K562 (cell line): ENCODE results near the gene LGR6. TPM values are rescaled to one million over a fixed set of nuclear protein-coding genes. Genes with fewer than 3 reads are reported as not detected.

ENCODE experiments used
- BHLHE40 ChIP-seq: IDR thresholded peaks from 2 replicates; pipeline ENCODE4 v1.6.1; 2011; ENCODE audit warnings: low read length, improper control_type of control experiment
- CCNT2 ChIP-seq: IDR thresholded peaks from 2 replicates; pipeline ENCODE4 v1.6.1; 2011; ENCODE audit warnings: borderline replicate concordance, low read depth, mild to moderate bottlenecking, moderate library complexity, mixed read lengths, low read length; ENCODE audit not compliant: insufficient read length; ENCODE audit errors: extremely low read depth
- CSDE1 ChIP-seq, 2 experiments: fragments of 450-650 bp; IDR thresholded peaks; 2 replicates each; pipeline ENCODE4 v1.6.1; 2016; ENCODE audit warnings: mild to moderate bottlenecking in 1 of 2
- ELF4 ChIP-seq: fragments of 450-650 bp; formaldehyde crosslinking; IDR thresholded peaks from 2 replicates; pipeline ENCODE4 v1.4.0; 2022; ENCODE audit warnings: missing genetic modification characterization
- FOXK1 ChIP-seq: sonication (generic); formaldehyde crosslinking; IDR thresholded peaks from 2 replicates; pipeline ENCODE4 v1.8.0; 2022; ENCODE audit warnings: missing genetic modification reagents, mild to moderate bottlenecking, borderline replicate concordance
- JUNB ChIP-seq: fragments of 450-650 bp; formaldehyde crosslinking; conservative IDR thresholded peaks from 2 replicates; pipeline ENCODE4 v1.4.0; 2020; ENCODE audit warnings: mild to moderate bottlenecking
- MYNN ChIP-seq, 2 experiments: sonication (generic); formaldehyde crosslinking in 1 of 2; IDR thresholded peaks; 2 replicates each; pipeline versions ENCODE4 v1.5.0 to v1.6.1; 2016 to 2020; ENCODE audit warnings: antibody characterized with exemption in 1 of 2, missing genetic modification reagents in 1 of 2
- NR2C1 ChIP-seq, 2 experiments: fragments of 450-650 bp; IDR thresholded peaks; 2 replicates each; pipeline ENCODE4 v1.6.1; 2017; ENCODE audit warnings: mild to moderate bottlenecking in 2 of 2, antibody characterized with exemption in 1 of 2, inconsistent platforms in 1 of 2, missing compliant biosample characterization in 1 of 2, missing genetic modification characterization in 1 of 2
- NR4A1 ChIP-seq, 2 experiments: fragments of 250-450 bp in 1 of 2; fragments of 450-650 bp in 1 of 2; sonication (Bioruptor Pico) in 1 of 2; IDR thresholded peaks; 2 replicates each; pipeline versions ENCODE4 v1.4.0 to v1.6.1; 2016 to 2020; ENCODE audit warnings: mild to moderate bottlenecking in 2 of 2, missing compliant biosample characterization in 1 of 2, missing genetic modification characterization in 1 of 2, moderate library complexity in 1 of 2
- PHB2 ChIP-seq: fragments of 450-650 bp; IDR thresholded peaks from 2 replicates; pipeline ENCODE4 v1.6.1; 2017; ENCODE audit warnings: low read depth
- RFX1 ChIP-seq: fragments of 450-650 bp; IDR thresholded peaks from 2 replicates; pipeline ENCODE4 v1.6.1; 2016; ENCODE audit warnings: mild to moderate bottlenecking, moderate library complexity
- SIN3A ChIP-seq, 2 experiments: fragments of 150-350 bp in 1 of 2; IDR thresholded peaks; 2 replicates each; pipeline ENCODE4 v1.6.1; 2011 to 2016; ENCODE audit warnings: borderline replicate concordance in 2 of 2, low read depth in 2 of 2, low read length in 2 of 2, mild to moderate bottlenecking in 2 of 2, moderate library complexity in 2 of 2; ENCODE audit not compliant: control insufficient read depth in 1 of 2
- SMAD4 ChIP-seq: fragments of 250-450 bp; sonication (Bioruptor Pico); conservative IDR thresholded peaks from 2 replicates; pipeline ENCODE4 v1.8.0; 2021; ENCODE audit warnings: inconsistent platforms, mild to moderate bottlenecking, moderate library complexity
- SP1 ChIP-seq: sonication (generic); formaldehyde crosslinking; IDR thresholded peaks from 2 replicates; pipeline ENCODE4 v1.8.1; 2022; ENCODE audit warnings: mild to moderate bottlenecking, missing genetic modification reagents
- TARDBP ChIP-seq: fragments of 450-650 bp; IDR thresholded peaks from 2 replicates; pipeline ENCODE4 v1.6.1; 2016
- TCF7 ChIP-seq: sonication (generic); IDR thresholded peaks from 2 replicates; pipeline ENCODE4 v1.6.1; 2016; ENCODE audit warnings: antibody characterized with exemption, borderline replicate concordance
- WHSC1 ChIP-seq: IDR thresholded peaks from one replicate; pipeline ENCODE4 v1.6.1; 2012; ENCODE audit warnings: low read length, control low read depth, inconsistent platforms
- ZBTB17 ChIP-seq: fragments of 450-650 bp; formaldehyde crosslinking; IDR thresholded peaks from 2 replicates; pipeline ENCODE4 v1.4.0; 2020; ENCODE audit warnings: mild to moderate bottlenecking
- ZNF197 ChIP-seq: fragments of 200-800 bp; sonication (Bioruptor generic); IDR thresholded peaks from 2 replicates; pipeline ENCODE4 v1.6.1; 2016; ENCODE audit warnings: low read depth, missing genetic modification characterization, missing compliant biosample characterization
- ZNF3 ChIP-seq: fragments of 250-450 bp; sonication (Bioruptor Pico); IDR thresholded peaks from 2 replicates; pipeline ENCODE4 v1.5.0; 2021; ENCODE audit warnings: mild to moderate bottlenecking, moderate library complexity
- ZNF75A ChIP-seq: fragments of 450-650 bp; formaldehyde crosslinking; IDR thresholded peaks from 2 replicates; pipeline ENCODE4 v1.4.0; 2020; ENCODE audit warnings: mild to moderate bottlenecking
- polyA plus RNA-seq, 8 experiments: library from polyadenylated mRNA; depleted of rRNA in 4 of 8; stranded (reverse) in 5 of 8; unstranded in 3 of 8; fragments of >200 nt; fragmentation: Nextera tagmentation in 2 of 8; fragmentation: Illumina TruSeq in 1 of 8; extraction: Ambion mirVana in 2 of 8; extraction: Trizol in 1 of 8; gene quantifications; 2 replicates each; pipeline versions ENCODE4 v1.2.1 to v1.2.3, GENCODE V29; 2011 to 2014; ENCODE audit warnings: inconsistent platforms in 1 of 8, missing spikeins in 1 of 8
- total RNA-seq, 7 experiments: library from RNA; depleted of rRNA in 6 of 7; stranded (reverse); fragments of >200 nt in 6 of 7; fragmentation: Illumina TruSeq in 2 of 7; extraction: Trizol in 2 of 7; gene quantifications; 2 replicates each; pipeline versions ENCODE4 v1.2.1 to v1.2.3, GENCODE V29; 2011 to 2021; ENCODE audit warnings: low replicate concordance in 1 of 7
- TF ChIP-seq, protein P1 (sequence below): fragments of 250-450 bp; sonication (Bioruptor Pico); IDR thresholded peaks from 2 replicates; pipeline ENCODE4 v1.8.0; 2022; ENCODE audit warnings: moderate library complexity, mild to moderate bottlenecking, inconsistent platforms
- TF ChIP-seq, protein P2 (sequence below): fragments of 450-650 bp; formaldehyde crosslinking; conservative IDR thresholded peaks from 2 replicates; pipeline ENCODE4 v1.4.0; 2022; ENCODE audit warnings: mild to moderate bottlenecking, missing genetic modification characterization
- TF ChIP-seq, protein P3 (sequence below): fragments of 150-350 bp; IDR thresholded peaks from 2 replicates; pipeline ENCODE4 v1.6.1; 2014; ENCODE audit warnings: low read depth, mild to moderate bottlenecking, low read length, borderline replicate concordance

LGR6 gene
- total and polyA plus RNA-seq, 9 of the 15 experiments (the other 6 are each of a cell fraction or from before 2014, with no cell fraction given) = 0.01 to 0.54 (median 0.17) TPM; not detected in 1

- no peak for TF ChIP-seq ZNF75A (CRISPR knock-in tag)
- peak; percentile 85; the same call in 1 of the 2 replicates for TF ChIP-seq NR4A1 (CRISPR knock-in tag; IDR thresholded peaks at IDR 0.05)
- TF ChIP-seq NR4A1 (tag; IDR thresholded peaks at IDR 0.05) = no peak
- no peak for TF ChIP-seq TARDBP
- TF ChIP-seq BHLHE40 = 0 out of 2 replicates have a peak, but pooled peaks have one; percentile 48
- TF ChIP-seq SP1 (CRISPR knock-in tag) = no peak
- TF ChIP-seq JUNB = 0 out of 2 replicates have a peak, but pooled peaks have one; percentile 25
- TF ChIP-seq RFX1 = no peak
- TF ChIP-seq TCF7 = peak; percentile 42; the same call in 1 of the 2 replicates
- TF ChIP-seq NR2C1 (IDR thresholded peaks at IDR 0.05) = no peak
- peak; percentile 7 for TF ChIP-seq NR2C1 (tag; IDR thresholded peaks at IDR 0.05)
- no peak for TF ChIP-seq PHB2
- no peak for TF ChIP-seq FOXK1
- TF ChIP-seq CSDE1 (IDR thresholded peaks at IDR 0.05) = 0 out of 4 replicates have a peak, but pooled peaks of 1 of the 2 experiments have one; percentile 9
- TF ChIP-seq, protein P1, sequence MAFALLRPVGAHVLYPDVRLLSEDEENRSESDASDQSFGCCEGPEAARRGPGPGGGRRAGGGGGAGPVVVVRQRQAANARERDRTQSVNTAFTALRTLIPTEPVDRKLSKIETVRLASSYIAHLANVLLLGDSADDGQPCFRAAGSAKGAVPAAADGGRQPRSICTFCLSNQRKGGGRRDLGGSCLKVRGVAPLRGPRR (CRISPR knock-in tag) = peak; percentile 72; the same call in 1 of the 2 replicates
- no peak for TF ChIP-seq ZNF3 (CRISPR knock-in tag)
- TF ChIP-seq, protein P2, sequence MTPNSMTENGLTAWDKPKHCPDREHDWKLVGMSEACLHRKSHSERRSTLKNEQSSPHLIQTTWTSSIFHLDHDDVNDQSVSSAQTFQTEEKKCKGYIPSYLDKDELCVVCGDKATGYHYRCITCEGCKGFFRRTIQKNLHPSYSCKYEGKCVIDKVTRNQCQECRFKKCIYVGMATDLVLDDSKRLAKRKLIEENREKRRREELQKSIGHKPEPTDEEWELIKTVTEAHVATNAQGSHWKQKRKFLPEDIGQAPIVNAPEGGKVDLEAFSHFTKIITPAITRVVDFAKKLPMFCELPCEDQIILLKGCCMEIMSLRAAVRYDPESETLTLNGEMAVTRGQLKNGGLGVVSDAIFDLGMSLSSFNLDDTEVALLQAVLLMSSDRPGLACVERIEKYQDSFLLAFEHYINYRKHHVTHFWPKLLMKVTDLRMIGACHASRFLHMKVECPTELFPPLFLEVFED (CRISPR knock-in tag) = 0 out of 2 replicates have a peak, but pooled peaks have one; percentile 22
- TF ChIP-seq CCNT2 = peak; percentile 3
- no peak; the same call in 1 of the 2 replicates for TF ChIP-seq SMAD4
- TF ChIP-seq SIN3A (IDR thresholded peaks at IDR 0.05; ENCODE audit: borderline replicate concordance in 2 of 2, control insufficient read depth in 1 of 2, low read depth in 2 of 2, low read length in 2 of 2) = no peak
- TF ChIP-seq MYNN (IDR thresholded peaks at IDR 0.05) = peak; percentile 95
- TF ChIP-seq MYNN (CRISPR knock-in tag; IDR thresholded peaks at IDR 0.05) = no peak
- TF ChIP-seq ELF4 (CRISPR knock-in tag) = 0 out of 2 replicates have a peak, but pooled peaks have one; percentile 50
- TF ChIP-seq ZBTB17 (CRISPR knock-in tag) = peak; percentile 34; the same call in 1 of the 2 replicates
- TF ChIP-seq, protein P3, sequence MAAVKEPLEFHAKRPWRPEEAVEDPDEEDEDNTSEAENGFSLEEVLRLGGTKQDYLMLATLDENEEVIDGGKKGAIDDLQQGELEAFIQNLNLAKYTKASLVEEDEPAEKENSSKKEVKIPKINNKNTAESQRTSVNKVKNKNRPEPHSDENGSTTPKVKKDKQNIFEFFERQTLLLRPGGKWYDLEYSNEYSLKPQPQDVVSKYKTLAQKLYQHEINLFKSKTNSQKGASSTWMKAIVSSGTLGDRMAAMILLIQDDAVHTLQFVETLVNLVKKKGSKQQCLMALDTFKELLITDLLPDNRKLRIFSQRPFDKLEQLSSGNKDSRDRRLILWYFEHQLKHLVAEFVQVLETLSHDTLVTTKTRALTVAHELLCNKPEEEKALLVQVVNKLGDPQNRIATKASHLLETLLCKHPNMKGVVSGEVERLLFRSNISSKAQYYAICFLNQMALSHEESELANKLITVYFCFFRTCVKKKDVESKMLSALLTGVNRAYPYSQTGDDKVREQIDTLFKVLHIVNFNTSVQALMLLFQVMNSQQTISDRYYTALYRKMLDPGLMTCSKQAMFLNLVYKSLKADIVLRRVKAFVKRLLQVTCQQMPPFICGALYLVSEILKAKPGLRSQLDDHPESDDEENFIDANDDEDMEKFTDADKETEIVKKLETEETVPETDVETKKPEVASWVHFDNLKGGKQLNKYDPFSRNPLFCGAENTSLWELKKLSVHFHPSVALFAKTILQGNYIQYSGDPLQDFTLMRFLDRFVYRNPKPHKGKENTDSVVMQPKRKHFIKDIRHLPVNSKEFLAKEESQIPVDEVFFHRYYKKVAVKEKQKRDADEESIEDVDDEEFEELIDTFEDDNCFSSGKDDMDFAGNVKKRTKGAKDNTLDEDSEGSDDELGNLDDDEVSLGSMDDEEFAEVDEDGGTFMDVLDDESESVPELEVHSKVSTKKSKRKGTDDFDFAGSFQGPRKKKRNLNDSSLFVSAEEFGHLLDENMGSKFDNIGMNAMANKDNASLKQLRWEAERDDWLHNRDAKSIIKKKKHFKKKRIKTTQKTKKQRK = no peak
- TF ChIP-seq WHSC1 = no peak
- no peak for TF ChIP-seq ZNF197 (CRISPR knock-in tag)
These were observed 33.1 kb upstream of the LGR6 start, which contains the start of gene PTPN7 (continued) for GRCh38 chr1:202160377-202160940.
